GM21528 (cell line): ENCODE measurements around the gene KHNYN.
"Not testable (repeated sequence)": the region's sequence is repeated elsewhere in the genome, so short reads cannot be mapped to it uniquely, and the experiment has no call there.

Source experiments
- ATAC-seq: cut with Tn5 transposase; IDR thresholded peaks from one replicate; pipeline ENCODE4 v1.9.1; 2021; ENCODE audit warnings: mild to moderate bottlenecking, moderate library complexity; ENCODE audit not compliant: unreplicated experiment, low FRiP score

KHNYN gene

GRCh38 chr14:24429395-24430142 lies at the start of gene KHNYN, which contains the start of gene CBLN3:
KHNYN (plus strand) TSS chr14:24429954; CDS start chr14:24430731, 777 bp downstream.
CBLN3 (minus strand) TSS chr14:24429668; CDS start chr14:24429054, 614 bp downstream.
- peak; percentile 84 for ATAC-seq

DNA sequence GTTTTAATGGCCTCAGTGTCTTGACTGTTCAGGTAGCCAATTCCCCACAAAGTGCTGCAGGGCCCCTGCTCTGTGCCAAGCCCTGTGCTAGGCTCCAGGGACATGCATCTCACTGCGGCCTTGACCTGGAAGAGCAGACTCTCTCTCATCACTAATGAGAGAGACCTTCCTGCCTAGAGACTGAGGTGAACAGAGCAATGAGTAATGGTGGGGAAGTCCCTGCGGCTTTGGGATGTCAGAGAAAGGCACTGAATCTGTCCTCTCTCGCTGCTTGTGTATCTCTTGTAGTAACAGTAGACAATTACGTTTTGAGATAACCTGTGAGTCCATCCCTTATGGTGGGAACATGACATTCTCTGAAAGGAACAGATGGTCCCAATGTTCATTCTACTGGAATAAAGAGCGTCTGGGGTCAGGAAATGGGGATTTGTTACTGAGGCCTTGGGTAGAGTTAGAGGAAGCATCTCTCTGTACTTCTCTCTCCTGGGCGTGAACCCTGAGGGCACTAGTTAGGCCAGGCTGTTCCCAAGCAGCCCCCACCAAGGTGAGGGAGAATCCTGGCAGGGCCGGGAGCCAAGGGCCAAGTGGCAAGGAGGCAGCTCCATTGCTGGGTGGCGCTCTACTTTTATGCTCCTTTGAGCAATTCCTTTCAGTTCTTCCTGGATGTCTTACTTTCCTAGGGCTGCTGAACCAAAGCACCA lies 48.2 kb upstream of the KHNYN start:
- no peak for ATAC-seq

- no peak for ATAC-seq
Observed at GRCh38 chr14:24382064-24382371, 47.7 kb upstream of the KHNYN start.

GRCh38 chr14:24384169-24384568 lies 45.6 kb upstream of the KHNYN start:
- ATAC-seq = no peak

GRCh38 chr14:24385524-24385923 lies 44.2 kb upstream of the KHNYN start:
- no peak for ATAC-seq

DNA sequence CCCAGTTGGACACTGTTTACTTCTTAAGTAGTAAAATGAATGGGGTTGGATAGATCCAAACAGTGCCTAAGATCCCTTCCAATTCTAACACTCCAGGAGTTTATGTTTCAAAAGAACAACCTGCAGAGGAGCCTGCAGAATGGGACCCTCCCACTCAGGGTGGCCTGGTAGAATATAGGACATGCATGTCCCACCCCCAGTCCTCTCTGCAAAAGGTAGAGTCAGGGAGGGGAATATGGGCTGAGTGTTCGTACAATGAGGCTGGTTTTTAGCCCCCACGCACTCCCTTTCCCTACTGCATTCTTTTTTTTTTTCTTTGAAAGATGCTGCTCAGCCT lies 42.8 kb upstream of the KHNYN start:
- no peak for ATAC-seq

GRCh38 chr14:24387579-24387978 lies 42.2 kb upstream of the KHNYN start:
- ATAC-seq = not testable (repeated sequence)

- no peak for ATAC-seq
Observed at GRCh38 chr14:24388474-24389179, 41.1 kb upstream of the KHNYN start.

- no peak for ATAC-seq
Observed at GRCh38 chr14:24389226-24389848, 40.4 kb upstream of the KHNYN start.

DNA sequence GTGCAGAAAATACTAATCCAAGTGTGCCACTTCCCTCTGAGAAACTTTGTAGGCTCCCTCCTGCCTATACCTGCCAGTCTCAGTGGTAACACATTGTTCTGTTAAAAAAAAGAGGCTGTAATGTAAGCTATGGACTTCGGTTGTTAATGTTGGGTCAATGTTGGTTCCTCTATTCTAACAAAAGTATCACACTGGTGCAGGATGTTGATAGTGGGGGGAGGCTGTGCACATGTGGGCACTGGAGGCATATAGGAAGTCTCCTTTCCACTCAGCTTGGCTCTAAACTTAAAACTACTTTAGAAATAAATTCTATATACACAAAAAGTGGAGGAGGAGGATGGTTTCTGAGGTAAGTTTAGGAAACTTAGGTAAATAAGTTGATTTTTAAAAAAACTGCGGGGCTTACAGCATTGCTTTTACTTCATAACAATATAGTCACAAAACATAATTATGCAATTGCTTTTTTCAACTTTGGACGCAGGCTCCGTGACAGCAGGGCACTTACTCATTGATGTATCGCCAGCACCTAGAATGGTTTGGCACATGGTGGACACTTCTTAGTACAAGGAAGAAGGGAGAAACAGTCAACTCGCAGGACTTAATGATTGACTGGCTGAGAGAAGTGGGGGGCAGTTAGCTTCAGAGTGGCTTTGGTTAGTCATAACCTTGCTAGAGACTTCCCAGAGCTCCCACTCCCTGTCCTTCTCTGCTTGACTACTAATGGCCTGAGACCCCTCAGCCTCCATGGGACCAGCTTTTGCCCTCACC lies 38.9 kb upstream of the KHNYN start:
- ATAC-seq = no peak

GRCh38 chr14:24392325-24393091 lies 37.2 kb upstream of the KHNYN start:
- no peak for ATAC-seq

DNA sequence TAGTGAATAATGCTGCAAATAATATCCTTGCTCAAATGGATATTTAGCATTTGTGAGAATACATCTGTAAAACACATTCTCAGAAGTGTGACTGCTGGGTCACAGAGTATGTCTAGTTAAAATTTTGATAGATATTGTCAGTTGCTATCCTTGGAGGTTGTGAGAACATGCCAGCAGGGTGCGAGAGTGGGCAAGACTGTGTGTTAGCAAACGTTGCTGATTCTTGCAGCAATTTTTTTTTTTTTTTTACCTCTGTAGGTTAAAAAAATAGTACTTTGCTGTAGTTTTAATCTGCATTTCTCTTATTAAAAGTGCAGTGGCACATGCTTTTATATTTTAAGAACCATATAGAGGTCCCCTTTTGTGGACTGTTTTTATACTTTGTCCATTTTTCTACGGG lies 35.5 kb upstream of the KHNYN start:
- no peak for ATAC-seq

DNA sequence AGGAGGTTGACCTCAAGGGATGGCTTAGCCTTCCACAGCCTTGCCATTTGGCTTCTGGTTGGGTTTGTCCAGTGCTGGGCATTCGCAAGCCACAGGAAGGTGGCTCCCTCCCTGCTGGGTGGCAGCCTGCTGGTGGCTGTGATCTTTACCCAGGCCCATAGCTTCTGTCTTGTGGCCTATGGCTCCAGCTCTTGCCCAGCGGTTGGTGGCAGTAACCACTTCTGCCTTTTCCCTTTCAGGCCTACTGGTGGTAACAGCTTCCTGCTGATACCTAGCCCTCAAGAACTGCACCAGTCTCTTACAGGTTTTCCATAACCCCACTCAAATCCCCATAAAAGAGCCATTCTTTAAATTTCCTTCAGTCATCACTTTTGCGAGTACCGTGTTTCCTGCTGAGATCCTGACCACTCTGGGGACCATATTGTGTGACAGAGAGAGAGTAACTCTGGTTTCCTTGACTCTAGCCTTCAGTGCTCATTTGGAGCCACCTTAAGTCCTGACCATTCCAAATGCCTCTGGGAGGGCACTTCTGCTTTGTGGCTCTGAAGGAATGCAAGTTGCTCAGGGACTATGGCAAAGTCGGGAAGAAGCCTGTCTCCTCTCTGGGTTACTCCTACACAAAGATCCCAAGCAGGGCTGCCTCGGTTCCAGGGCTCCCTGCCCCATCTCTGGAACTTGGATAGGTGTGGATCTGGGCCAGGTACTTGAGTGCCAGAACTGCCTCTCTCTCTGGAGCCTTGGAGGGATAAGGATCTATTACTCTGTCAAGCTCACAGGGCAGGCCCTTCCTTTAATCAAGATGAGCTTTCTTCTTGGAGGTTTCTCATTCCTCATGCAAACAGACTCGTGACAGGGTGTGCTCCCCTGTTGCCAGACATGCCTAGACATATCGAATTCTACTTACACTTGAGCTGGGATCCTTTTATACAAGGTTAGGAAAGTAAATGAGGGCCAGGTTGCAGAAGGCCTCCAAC lies 33.9 kb upstream of the KHNYN start:
- ATAC-seq = no peak

- no peak for ATAC-seq
Observed at GRCh38 chr14:24397639-24398292, 32.0 kb upstream of the KHNYN start.

DNA sequence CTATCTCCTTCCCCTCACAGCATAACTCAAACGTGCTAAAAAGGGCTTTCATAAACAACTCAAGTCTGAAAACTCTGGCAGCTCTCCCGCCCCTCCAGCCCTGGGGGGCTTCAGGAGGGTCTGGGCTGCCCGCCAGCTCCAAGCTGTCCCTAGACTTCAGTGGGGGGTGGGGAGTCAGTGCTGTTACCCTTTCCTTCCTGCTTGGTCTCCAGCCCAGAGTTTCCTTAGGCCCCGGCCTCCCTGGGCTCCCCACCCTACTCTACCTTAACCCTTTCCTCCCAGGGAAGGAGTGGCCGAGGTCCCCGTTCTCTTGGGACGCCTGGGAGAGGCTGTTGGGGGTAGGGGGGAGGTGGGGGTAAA lies 31.5 kb upstream of the KHNYN start:
- no peak for ATAC-seq

DNA sequence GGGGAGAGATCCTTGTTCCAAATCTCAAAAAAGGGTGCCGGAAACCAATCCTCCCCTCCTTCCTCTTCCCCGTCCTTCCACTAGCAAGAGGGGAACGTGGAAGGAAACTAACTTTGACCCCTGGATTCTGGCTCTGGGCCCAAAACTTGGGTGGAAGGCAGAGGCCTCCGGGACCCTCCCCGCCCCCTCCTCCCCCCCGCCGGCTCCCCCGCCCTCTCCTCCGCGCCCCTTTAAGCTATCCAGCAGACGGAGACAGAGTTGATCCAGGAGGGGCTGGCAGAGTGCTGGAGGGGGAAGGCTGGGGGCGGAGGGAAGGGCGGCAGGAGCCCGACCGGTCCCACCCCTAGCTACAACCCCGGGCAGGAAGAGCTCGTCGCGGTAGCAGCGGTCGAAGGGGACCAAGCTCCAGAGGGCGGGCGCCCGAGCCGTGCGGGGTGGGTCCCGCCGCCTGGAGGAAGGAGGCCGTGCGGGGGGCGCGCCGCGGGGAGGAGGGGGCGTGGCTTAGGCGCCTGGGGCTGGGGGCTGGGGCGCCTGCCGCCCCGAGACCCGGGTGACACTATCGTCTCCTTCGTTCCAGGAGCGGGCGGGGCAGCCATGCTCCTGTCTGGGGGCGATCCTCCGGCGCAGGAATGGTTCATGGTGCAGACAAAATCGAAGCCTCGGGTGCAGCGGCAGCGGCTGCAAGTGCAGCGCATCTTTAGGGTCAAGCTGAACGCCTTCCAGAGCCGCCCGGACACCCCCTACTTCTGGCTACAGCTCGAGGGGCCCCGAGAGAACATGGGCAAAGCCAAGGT lies 30.9 kb upstream of the KHNYN start, which contains the start of gene NYNRIN:
Gene NYNRIN, plus strand, starts transcription at position 351 of the 794 bp plus-strand sequence. Its CDS starts 244 bp downstream, at position 595.
- ATAC-seq = no peak

DNA sequence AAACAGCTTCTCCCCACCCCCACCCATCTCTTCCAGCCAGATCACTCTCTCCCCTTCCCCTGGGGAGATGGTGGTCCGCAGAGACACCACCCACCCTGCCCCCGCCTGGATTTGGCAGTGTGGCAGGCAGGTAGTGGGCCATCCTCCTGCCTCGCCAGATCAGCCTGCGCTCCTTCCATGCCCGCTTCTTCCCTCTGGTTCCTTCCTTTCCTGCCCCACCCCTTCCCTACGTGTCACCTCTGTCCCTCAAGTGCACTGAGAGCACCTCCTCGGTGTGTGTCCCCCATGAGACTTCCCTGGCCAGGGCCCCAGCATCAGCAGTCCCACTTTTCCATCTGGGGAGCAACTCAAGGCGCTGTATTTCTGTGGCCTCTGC lies 30.3 kb upstream of the KHNYN start:
- ATAC-seq = no peak
